ENCODE results near the gene MINDY4.
"Not testable (repeated sequence)": the region's sequence is repeated elsewhere in the genome, so short reads cannot be mapped to it uniquely, and the experiment has no call there.

MINDY4 gene

DNA sequence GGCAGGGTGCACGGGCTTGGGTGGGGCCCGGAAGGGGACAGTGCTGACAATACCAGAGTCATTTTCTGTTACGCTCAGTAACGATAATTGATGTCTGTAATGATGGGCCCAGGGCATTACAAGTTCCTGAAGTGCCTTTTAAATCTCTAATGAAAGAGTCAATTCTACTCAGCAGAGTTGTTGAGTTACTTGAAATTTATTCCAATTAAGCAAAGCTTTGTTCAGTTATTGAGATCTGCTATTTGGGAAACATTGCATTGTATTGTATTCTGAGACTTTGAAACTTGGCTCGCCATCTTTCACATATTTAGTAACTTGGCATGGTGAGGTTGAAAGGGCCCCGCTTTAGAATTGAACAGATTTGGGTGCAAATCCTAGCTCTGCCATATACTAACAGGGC lies 34.7 kb downstream of the MINDY4 start:
- no peak for FAIRE-seq

DNA sequence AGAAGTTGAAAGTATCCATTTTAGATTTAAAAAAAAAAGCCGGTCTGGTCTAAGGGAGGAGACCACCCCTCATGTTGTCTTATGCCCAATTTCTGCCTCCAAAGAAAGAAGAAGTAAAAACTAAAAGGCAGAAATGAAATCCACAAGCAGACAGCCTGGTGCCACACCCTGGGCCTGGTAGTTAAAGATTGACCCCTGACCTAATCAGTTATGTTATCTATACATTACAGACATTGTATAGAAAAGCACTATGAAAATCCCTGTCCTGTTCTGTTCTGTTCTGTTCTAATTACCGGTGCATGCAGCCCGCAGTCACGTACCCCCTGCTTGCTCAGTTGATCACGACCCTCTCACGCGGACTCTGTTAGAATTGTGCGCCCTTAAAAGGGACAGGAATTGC lies 36.3 kb downstream of the MINDY4 start:
- not testable (repeated sequence) for FAIRE-seq

DNA sequence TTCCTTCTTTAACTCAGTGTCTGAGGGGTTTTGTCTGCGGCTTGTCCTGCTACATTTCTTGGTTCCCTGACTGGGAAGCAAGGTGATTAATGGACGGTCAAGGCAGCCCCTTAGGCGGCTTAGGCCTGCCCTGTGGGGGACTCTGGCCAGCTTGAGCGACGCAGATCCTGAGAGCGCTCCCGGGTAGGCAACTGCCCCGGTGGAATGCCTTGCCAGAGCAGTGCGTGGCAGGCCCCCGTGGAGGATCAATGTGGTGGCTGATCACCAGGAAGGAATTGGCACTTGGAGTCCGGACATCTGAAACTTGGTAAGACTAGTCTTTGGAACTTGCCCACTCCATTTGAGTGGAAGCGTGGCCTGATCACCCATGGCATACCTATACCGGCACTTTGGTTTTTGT lies 36.7 kb downstream of the MINDY4 start:
- FAIRE-seq, result not testable (repeated sequence)

DNA sequence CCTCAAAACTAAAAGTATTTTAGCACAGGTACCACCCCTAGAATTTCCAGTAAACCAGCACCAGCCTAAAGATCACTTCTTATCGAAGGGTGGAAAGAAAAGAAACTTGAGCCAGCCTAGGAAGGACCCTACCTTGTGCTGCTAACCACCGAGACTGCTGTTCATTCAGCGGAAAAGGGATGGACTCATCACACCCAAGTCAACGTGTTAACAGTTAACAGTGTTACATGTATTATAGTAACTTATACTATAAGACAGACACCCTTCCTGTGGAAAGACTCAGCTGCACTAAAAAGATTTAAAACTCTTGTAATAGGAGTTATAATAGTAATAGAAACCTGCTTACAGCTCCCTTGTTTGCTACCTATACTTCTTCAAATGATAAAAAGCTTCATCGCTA lies 39.8 kb downstream of the MINDY4 start:
- no peak for FAIRE-seq

DNA sequence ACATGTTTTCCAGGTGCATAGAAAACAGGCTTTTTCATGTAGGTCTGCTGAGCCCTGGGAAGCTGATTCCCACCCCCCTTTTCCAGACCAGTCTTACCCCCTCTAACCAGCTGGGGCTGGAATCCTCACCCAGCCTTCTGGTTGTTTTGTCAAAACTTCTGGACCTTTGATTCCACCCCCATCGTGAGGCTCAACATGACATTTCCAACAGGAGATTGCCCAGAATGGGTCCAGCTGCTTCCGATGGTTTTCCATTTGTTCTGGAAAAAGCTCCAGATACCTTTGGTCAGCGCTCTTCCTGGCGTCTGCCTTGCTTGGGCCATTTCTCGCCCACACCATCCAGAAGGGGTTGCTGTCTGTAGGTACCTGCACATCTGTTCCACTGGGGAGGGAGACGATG lies 41.5 kb downstream of the MINDY4 start:
- no peak for FAIRE-seq

DNA sequence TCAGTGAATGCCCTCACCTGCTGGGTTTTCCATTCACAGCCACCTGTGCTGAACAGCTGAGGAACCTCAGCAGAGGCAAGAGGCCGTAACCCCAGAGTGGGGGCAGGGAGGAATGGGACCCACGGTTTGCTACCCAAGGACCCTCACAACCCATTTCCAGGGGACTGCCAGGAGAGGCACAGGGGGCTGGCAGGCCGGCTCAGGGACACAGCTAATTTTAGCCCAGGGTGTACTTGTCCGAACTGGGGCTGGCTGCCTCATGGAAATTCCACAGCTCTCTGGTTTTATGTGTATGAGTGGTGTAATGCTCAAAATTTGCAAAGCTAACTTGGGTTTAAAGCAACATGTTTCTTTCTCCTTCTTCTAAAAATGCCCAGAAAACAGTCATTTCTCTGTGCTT lies 42.2 kb downstream of the MINDY4 start:
- no peak for FAIRE-seq

DNA sequence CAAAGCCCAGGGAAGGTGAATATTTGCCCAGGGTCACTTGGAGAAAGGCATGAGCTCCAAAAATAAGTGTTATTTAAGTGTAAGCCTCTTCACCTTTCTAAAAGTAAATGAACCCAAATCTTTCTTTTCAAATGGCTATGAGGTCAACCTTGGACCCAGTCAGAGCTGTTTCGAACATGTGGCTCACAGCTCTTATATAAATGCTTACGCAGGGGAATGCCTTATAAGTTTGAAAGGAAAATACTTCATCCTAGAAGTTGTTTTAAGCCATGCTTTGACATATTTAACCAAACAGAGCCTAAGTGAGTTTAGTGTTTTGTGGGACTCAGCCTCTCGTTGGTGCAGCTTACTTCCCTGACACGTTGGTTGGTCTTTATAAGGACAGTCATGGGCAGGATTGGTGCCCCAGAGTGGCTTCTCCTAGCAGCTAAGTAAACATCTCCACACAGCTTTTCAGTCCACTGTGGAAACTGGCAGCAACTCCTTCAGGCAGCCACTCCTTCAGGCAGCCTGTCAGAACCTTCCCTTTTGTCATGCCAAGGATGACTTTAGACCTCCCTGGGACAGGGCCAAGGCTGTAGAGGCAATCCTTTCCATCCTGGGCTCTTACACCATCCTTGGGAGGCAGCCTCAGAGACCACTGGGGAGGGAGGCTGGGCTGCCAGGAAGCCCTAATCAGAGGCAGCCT lies 43.6 kb downstream of the MINDY4 start:
- FAIRE-seq, result no peak

DNA sequence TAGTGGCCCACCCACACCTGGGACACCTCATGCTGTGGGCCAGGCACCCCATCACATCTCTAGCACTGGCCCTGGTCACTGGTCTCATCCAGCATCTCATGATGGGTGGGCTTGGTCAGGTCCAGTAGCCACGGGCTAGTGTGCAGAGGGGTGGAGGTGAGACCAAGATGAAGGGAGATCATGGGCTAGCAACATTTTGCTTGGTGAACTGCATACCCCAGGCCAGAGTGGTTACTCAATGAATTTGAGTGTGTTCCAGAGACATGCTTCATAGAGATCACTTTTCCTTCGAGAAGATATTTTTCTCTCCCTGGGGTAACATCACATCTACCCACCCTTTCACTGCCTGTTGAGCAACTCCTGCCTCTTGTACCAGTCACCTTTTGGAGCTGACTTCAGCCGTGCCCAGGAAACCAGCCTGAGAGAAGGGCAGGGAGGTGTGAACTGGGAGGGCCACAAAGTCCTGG lies 44.2 kb downstream of the MINDY4 start:
- FAIRE-seq, result no peak

DNA sequence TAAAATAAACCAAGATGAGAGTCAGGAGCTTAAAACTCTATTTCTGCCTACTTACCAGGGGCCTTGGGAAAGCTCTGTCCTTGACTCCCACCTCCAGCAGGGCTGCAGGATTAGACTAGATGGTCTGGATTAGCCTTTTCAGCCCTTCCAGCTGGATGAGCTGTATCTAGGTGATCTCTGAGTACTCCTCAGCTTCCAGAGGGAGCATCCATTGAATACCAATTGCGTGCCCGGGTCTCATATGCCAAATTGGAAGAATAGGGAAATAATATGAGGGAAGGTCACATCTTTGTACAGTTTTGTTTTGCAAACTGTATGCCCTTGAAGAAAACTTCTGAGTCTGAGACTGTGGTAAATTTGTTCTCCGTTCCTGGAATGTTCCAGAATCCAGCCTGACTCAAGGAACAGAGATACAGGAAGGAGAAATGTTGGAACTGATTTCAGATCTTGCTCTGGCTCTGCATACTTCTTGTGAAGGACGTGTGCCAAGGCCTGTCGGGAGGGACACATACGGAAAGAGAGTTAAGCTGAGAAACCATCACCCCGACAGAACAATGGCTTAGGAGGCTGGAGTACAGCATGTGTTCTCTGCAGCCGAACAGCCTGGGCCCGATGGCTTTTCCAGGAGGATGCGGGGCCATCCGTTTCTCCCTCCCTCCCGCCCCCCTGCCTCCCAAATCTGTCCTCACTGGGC lies 44.9 kb downstream of the MINDY4 start:
- FAIRE-seq, result no peak

DNA sequence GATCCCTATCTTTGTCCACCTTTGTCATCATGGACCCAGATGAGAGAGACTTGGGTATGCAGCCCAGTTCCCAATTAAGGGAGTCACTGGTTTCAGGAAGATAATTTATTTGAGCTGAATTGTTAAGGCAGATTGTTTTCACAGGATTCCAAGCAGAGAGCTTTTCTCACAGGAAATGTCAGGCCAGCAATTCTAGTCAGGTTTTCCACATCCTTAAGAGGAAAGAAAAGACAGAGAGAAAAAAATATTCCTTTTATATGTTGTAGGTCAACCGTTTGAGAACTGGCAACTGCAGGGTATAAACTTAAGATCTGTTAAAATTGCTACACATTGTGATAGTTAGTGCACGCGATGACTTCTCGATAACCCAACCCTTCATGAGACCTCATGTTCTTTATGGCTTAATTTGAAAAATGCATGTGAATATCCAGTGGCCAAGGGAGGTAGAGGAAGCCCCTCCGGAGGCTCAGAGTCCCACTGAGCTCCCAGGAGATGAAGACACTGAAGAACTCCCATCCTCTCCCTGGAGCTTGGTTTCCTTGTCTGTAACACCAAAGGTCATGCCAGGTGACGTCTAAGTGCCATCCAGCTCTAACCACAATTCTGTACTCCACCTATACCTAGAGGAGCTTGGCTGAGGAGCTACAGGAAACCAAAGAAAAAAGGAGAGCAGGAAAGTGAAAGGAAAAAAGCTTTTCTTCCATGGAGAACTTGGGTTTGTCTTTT lies 45.6 kb downstream of the MINDY4 start:
- no peak for FAIRE-seq

DNA sequence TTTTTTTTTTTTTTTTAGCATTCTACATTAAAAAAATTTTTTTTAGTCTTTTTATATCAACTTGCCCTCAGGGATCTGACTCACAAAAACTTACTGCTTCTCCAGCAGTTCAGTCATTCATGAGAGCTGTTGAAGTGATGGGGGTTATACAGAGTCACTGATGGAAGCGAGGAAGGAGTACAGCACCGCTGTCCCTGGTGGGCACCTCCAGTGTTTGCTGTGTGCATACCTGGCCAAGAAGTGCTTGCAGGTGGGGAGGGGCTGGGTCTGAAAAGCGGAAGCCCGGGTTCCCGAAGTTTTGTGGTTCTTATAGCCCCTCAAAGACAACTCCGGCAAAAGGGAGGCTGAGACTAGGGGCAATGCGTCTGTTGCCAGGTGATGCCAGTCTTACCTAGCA lies 46.2 kb downstream of the MINDY4 start:
- FAIRE-seq, result no peak

DNA sequence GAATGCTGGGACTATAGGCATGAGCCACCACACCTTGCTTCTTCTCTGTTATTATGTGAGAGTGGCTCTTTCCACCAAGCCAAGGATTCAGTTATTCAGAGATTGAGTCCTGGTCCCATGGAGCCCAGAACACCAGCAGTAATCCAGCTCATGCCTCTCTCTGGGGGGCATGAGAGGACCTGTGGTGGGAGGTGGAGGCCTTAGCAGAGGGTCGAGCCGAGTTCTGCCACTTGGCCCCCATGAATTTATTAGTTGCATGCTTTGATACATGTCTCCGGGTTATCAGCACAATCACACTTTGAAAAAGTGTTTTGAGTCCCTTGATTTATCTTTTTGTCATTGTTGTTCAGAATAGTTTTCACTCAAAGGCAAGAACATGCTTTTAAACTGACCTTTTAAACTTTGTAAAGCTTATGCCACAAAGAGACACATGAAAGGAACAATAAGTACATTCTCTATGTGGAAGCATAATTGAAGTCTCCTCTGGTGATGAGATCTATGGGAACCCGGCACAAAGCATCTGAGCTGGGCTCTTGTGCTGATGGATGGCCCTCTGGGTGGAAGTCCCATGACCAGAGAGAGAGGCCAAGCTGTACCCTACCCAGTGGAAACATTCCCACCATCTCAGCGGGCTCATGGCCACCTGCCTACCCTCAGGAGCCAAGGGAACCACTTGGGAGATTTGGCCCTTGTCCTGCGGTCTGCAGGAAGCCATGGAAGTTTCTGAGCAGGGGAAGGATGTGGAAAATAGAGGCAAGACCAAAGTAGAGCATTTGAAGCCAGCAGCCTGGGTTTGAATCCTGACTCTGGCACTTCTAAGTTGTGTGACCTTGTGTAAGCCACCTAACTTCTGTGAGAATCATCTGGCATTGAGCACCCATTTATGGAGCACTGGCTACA lies 53.9 kb downstream of the MINDY4 start:
- no peak for FAIRE-seq

DNA sequence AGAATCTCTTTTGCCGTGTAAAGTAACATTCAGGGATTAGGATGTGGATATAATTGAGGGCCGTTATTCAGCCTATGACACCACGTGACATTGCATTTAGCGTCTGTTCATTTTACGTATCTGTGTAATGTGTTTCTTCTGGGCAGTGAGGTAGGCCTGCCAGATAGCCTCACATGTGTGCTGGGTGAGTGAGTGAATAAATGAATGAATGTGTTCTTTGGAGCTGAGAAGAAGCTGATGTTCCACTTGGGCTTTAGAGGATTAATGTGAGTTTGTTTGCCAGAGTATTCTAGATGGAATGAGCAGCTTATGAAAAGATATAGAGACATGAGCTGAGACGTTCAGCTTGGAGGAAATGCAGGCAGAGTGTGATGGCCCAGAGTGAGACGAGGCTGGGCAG lies 55.0 kb downstream of the MINDY4 start:
- FAIRE-seq, result no peak

DNA sequence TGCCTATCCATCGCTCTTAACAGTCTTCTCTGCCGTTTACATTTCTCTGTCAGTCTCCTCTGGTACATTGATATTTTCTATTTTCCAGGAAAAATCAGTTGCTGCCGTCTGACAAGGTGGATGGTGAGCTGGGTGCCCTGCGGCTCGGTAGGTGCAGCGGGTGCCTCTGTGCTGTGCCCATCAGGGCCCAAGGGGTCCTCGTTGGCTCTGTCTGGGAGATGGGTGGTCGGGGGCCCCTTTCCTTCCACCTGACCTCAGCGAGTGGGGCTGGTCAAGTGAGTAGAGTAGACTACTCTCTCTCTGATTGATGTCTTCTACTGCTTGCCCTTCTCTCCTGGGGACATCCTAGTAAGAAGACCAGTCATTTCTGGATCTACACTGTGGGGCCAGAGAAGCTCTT lies 57.4 kb downstream of the MINDY4 start:
- FAIRE-seq, result no peak

DNA sequence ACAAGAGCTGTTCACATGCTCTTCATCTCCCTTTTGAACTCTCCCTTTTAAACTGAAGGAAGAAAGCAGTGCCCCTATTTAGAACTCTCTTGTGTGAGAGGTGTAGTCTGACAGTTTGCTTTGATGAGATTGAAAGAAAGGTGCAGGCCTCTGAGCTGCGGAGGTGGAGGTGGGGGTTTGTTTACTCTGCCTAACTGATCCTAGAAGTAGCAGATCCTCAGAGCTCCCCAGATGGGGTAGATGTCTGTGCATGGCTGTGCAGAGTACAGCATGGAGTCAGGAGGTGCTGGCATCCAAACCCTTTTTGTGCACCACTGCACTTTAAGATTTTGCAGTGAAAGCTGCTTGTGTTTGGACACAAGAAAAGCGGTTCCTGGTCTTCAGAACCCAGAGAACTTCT lies 58.3 kb downstream of the MINDY4 start:
- no peak for FAIRE-seq

DNA sequence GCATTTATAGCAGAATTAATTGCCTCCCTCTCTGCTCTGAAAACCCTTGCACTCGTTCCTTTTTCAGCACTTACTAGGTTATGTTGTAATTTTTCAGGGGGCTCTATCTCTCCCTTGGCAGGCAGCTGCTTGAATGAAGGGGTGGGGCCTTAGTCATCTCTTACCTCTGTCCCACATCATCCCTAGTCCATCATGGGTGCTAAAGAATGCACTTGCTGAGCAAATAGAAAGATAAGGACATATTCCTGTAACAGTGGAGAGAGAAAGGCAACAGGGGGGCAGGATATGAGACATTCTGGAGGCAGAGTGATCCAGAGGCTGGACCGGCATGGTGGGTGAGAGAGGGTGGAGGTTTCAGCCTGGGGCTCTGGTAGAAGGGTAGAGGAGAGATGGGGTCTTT lies 60.0 kb downstream of the MINDY4 start:
- FAIRE-seq, result no peak

DNA sequence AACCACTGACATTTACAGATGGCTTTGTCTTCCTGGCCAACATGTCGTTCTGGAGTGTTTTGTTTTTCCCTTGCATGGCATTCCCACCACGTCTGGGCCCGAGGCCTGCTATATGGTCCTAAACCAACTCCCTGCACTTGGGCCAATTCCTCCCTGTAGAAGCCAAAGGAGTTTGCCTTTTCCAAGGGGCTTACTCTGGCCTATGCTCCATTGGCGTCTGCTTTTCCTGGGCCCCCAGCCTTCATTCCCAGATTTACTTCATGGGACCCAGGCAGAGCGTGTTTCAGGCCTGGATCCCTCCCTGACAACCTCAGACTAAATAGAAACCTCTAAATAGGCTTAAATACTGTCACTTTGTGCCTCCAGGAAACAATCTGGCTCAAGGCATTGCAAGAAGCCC lies 60.7 kb downstream of the MINDY4 start:
- FAIRE-seq, result no peak

DNA sequence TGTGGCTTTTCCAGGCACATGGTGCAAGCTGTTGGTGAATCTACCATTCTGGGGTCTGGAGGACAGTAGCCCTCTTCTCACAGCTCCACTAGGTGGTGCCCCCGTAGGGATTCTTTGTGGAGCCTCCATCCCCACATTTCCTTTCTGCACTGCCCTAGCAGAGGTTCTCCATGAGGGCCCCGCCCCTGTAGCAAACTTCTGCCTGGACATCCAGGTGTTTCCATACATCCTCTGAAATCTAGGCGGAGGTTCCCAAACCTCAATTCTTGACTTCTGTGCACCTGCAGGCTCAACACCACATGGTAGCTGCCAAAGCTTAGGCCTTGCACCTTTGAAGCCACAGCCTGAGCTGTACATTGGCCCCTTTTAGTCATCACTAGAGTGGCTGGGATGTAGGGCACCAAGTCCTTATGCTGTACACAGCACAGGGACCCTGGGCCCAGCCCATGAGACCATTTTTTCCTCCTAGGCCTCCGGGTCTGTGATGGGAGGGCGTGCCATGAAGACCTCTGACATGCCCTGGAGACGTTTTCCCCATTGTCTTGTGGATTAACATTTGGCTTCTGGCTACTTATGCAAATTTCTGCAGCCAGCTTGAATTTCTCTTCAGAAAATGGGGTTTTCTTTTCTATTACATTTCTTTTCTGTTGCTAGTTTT lies 62.9 kb downstream of the MINDY4 start:
- not testable (repeated sequence) for FAIRE-seq

DNA sequence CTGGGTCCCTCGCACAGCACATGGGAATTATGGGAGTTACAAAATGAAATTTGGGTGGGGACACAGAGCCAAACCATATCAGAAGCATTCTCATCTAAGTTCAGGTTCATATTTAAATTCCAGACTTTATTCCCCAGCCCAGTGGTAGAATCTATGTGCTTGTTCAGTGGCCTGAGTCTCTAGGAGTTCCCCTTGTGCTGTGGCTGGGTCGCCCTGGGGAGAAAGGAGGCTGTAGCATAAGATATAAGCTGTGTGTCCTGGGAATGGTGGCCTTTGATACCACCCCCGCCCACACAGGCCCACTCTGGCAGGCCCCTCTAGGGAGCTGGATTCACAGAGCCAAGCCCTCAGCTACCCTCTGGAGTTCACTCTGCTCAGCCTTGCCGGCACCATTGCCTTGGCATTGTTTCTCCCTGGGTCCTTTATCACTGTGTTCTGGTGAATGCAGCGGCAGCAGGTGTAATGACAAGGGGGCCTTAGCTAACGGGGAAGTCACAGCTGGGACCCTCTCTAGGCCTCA lies 64.2 kb downstream of the MINDY4 start:
- FAIRE-seq, result no peak

DNA sequence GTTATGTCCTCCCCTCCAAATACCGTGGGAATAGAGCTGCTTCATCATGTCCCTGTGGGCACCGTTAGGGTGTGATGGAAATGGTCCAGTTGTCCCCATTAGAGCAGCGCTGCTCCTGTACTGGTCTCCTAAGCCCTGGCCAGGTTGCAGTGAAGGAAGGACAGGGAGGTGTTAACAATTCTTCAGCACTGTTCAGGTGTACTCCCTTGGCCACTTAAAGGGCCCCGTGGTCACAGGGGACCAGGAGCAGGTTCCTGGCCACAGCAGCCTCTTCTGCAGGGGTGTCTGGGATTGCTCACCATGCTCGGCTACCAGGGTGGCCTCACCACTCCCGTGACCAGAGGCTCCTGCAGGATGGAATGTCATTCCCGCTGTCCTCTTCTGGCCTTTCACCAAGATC lies 65.8 kb downstream of the MINDY4 start:
- no peak for FAIRE-seq

DNA sequence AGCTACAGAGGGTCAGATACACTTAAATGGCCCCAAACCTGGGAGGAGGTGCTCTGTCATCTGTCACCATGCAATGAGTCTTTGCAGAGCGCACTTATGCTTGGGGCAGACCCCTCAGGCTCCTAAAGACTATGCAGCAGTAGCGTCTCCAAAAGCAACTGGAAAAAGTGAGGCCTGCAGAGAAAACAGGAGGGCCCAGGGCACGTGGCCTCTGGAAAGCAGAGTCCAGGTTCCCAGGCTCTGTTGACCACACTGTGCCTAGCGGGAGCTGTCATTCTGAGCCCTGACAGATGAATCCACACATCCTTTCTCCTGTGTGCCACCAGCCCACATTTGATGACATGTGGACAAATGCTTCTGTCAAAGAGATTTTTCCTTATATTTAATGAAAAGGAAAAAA lies 66.4 kb downstream of the MINDY4 start:
- no peak for FAIRE-seq

DNA sequence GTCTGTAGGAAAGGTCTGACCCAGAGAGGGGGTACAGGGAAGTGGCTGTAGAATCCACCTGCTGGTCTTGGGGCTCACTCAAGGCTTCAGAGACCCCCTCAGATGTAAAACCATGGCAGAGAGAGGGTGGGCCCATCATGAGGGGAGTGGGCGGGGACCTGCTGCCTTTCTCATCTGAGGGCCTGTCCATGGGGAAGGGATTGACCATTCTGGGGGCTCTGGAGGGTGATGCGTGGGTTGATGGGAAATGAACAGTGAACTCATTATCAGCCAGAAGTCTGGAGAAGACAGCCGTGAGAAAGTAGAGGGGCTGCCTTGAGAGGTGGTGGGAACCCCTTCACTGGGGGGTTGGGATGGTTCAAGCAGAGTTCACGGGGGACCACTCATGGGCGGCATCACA lies 66.8 kb downstream of the MINDY4 start:
- no peak for FAIRE-seq
